ENCODE measurements around the gene HIF3A.

HIF3A gene

GRCh38 chr19:46303691-46304397, 7.0 kb downstream of the HIF3A start:
- Histone ChIP-seq H3K4me2 (ENCODE audit: low read depth, low read length) (no peak overlapping the region), H3K9ac (ENCODE audit: low read length) (no peak overlapping the region), H2AFZ (ENCODE audit: low read length) (no peak overlapping the region), H3K9me2 (replicated peaks; ENCODE audit: insufficient read depth, low read length) (no peaks in the 10 kb centered on the region), H3F3A (ENCODE audit: insufficient read depth, low read length) (no peaks in the 10 kb centered on the region), H3K9me3 (replicated peaks; ENCODE audit: insufficient read depth, low read length) (no peaks in the 10 kb centered on the region), H3K79me2 (ENCODE audit: low read length) (no peaks in the 10 kb centered on the region), H3K27ac (ENCODE audit: low read length) (no peak overlapping the region), H4K20me1 (ENCODE audit: insufficient read depth, low read length) (no peaks in the 10 kb centered on the region), H3K36me3 (replicated peaks; ENCODE audit: insufficient read depth, low read length) (no peaks in the 10 kb centered on the region), H3K4me3 (ENCODE audit: low read length) (no peak overlapping the region), H3K4me1 (ENCODE audit: low read length) (no peaks in the 10 kb centered on the region), H3K27me3 (replicated peaks; ENCODE audit: insufficient read depth, low read length) (peaks cover 56% of the 10 kb centered on the region)
- no peak for DNase-seq
- no peak for TF ChIP-seq EZH2phosphoT487 (IDR thresholded peaks at IDR 0.05; ENCODE audit: low read length)
- TF ChIP-seq EZH2 (optimal IDR thresholded peaks at IDR 0.05; ENCODE audit: low read depth, low read length): no peak
- TF ChIP-seq CTCF (IDR thresholded peaks at IDR 0.05; ENCODE audit: low read length): no peak

GRCh38 chr19:46306501-46306900, 9.7 kb downstream of the HIF3A start:
- Histone ChIP-seq H3F3A (ENCODE audit: insufficient read depth, low read length) (no peaks in the 10 kb centered on the region), H4K20me1 (ENCODE audit: insufficient read depth, low read length) (no peaks in the 10 kb centered on the region), H3K4me1 (ENCODE audit: low read length) (no peaks in the 10 kb centered on the region), H3K27me3 (replicated peaks; ENCODE audit: insufficient read depth, low read length) (peaks cover 51% of the 10 kb centered on the region), H3K9ac (ENCODE audit: low read length) (no peak overlapping the region), H2AFZ (ENCODE audit: low read length) (no peak overlapping the region), H3K79me2 (ENCODE audit: low read length) (no peaks in the 10 kb centered on the region), H3K27ac (ENCODE audit: low read length) (no peak overlapping the region), H3K4me2 (ENCODE audit: low read depth, low read length) (no peak overlapping the region), H3K4me3 (ENCODE audit: low read length) (no peak overlapping the region), H3K9me3 (replicated peaks; ENCODE audit: insufficient read depth, low read length) (no peaks in the 10 kb centered on the region), H3K9me2 (replicated peaks; ENCODE audit: insufficient read depth, low read length) (no peaks in the 10 kb centered on the region), H3K36me3 (replicated peaks; ENCODE audit: insufficient read depth, low read length) (no peaks in the 10 kb centered on the region)
- no peak for TF ChIP-seq CTCF (IDR thresholded peaks at IDR 0.05; ENCODE audit: low read length)
- TF ChIP-seq EZH2 (optimal IDR thresholded peaks at IDR 0.05; ENCODE audit: low read depth, low read length): no peak
- TF ChIP-seq EZH2phosphoT487 (IDR thresholded peaks at IDR 0.05; ENCODE audit: low read length): no peak
- DNase-seq: no peak

GRCh38 chr19:46308510-46308909, 11.7 kb downstream of the HIF3A start:
- Histone ChIP-seq H3K27ac (ENCODE audit: low read length) (no peak overlapping the region), H3K79me2 (ENCODE audit: low read length) (no peaks in the 10 kb centered on the region), H3K4me2 (ENCODE audit: low read depth, low read length) (no peak overlapping the region), H3K36me3 (replicated peaks; ENCODE audit: insufficient read depth, low read length) (no peaks in the 10 kb centered on the region), H4K20me1 (ENCODE audit: insufficient read depth, low read length) (no peaks in the 10 kb centered on the region), H3K9me3 (replicated peaks; ENCODE audit: insufficient read depth, low read length) (no peaks in the 10 kb centered on the region), H3K9me2 (replicated peaks; ENCODE audit: insufficient read depth, low read length) (no peaks in the 10 kb centered on the region), H2AFZ (ENCODE audit: low read length) (no peak overlapping the region), H3F3A (ENCODE audit: insufficient read depth, low read length) (no peaks in the 10 kb centered on the region), H3K4me3 (ENCODE audit: low read length) (no peak overlapping the region), H3K9ac (ENCODE audit: low read length) (no peak overlapping the region), H3K27me3 (replicated peaks; ENCODE audit: insufficient read depth, low read length) (peaks cover 42% of the 10 kb centered on the region), H3K4me1 (ENCODE audit: low read length) (no peaks in the 10 kb centered on the region)
- DNase-seq: no peak
- TF ChIP-seq EZH2phosphoT487 (IDR thresholded peaks at IDR 0.05; ENCODE audit: low read length) (no peak), CTCF (IDR thresholded peaks at IDR 0.05; ENCODE audit: low read length) (no peak), EZH2 (optimal IDR thresholded peaks at IDR 0.05; ENCODE audit: low read depth, low read length) (no peak)
